ENCODE measurements around the gene GHSR. TPM values are rescaled to one million over a fixed set of nuclear protein-coding genes. Genes with fewer than 3 reads are reported as not detected.

GHSR gene
- total and polyA plus RNA-seq, 2 of the 4 experiments (the other 2 are of a cell fraction): not detected

DNA sequence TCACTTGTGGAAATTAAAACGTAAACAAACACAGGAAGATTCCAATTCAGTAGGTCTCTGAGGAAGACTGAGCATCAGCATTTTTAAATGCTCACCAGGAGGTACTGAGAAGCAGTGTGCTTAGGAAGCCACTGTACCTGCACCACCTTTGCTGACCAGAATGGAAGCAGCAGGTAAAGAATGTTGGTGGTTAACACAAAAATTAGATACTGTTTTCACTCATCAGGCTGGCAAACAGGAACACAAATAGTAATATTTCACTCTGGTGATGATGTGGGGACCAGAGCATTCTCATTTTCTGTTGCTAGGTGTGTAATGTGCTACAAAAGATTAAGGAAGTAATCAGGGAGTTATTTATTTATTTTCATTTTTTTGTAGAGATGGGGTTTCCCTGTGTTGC lies 29.9 kb upstream of the GHSR start:
- Histone ChIP-seq H3K4me2 (ENCODE audit: low read depth, low read length) (no peak overlapping the region), H3K56ac (ENCODE audit: extremely low read depth, insufficient read depth, low read length) (no peak overlapping the region), H3K18ac (ENCODE audit: low read depth, low read length) (no peak overlapping the region), H2BK120ac (ENCODE audit: low read depth, low read length) (no peak overlapping the region), H3K9me1 (ENCODE audit: insufficient read depth, low read length) (no peaks in the 10 kb centered on the region), H3K36me3 (ENCODE audit: control insufficient read depth, insufficient read depth, low read length) (no peaks in the 10 kb centered on the region), H2BK15ac (ENCODE audit: low read depth, low read length) (no peak overlapping the region), H3K9ac (ENCODE audit: low read depth, low read length) (no peak overlapping the region), H3K4ac (ENCODE audit: low read depth, low read length) (no peak overlapping the region), H2AK9ac (replicated peaks; ENCODE audit: low read depth, low read length, poor library complexity) (no peak overlapping the region), H4K20me1 (ENCODE audit: insufficient read depth, low read length) (no peaks in the 10 kb centered on the region), H3K4me1 (ENCODE audit: control insufficient read depth, insufficient read depth, low read length) (no peaks in the 10 kb centered on the region; the same call in 1 of the 2 replicates), H2AFZ (replicated peaks; ENCODE audit: low read length, poor library complexity) (no peak overlapping the region), H3K79me1 (ENCODE audit: low read depth in 1 of 2, low read length in 2 of 2) (no peaks in the 10 kb centered on the region), H3K27me3 (ENCODE audit: control insufficient read depth, insufficient read depth, low read length) (no peaks in the 10 kb centered on the region; the same call in none of the 2 replicates), H2AK5ac (ENCODE audit: low read depth, low read length) (no peak overlapping the region), H3K4me3 (ENCODE audit: insufficient read depth, low read depth, low read length) (no peak overlapping the region), H3K14ac (replicated peaks; ENCODE audit: low read depth, low read length) (no peak overlapping the region), H4K5ac (ENCODE audit: low read depth, low read length) (no peak overlapping the region), H3K27ac (ENCODE audit: insufficient read depth, low read length) (no peak overlapping the region), H3K9me3 (ENCODE audit: control insufficient read depth, insufficient read depth, low read length) (no peaks in the 10 kb centered on the region), H3K23ac (ENCODE audit: low read depth, low read length) (no peak overlapping the region), H4K8ac (ENCODE audit: low read depth in 2 of 2, low read length in 2 of 2) (no peak overlapping the region), H4K91ac (ENCODE audit: insufficient read depth, low read depth, low read length) (no peak overlapping the region), H2BK20ac (ENCODE audit: low read depth, low read length) (no peak overlapping the region), H2BK5ac (ENCODE audit: low read depth, low read length, poor library complexity, severe bottlenecking) (no peak overlapping the region)
- BruUV-seq (replicated peaks): no TSS peak
- WGBS, 2 experiments (ENCODE audit: extremely low coverage in 2 of 2, insufficient read length in 1 of 2): 20% methylated on average over 1 of the region's 1 CpG; no CpG with 5 or more reads in 1 of the 2 experiments
- TF ChIP-seq, protein P1, sequence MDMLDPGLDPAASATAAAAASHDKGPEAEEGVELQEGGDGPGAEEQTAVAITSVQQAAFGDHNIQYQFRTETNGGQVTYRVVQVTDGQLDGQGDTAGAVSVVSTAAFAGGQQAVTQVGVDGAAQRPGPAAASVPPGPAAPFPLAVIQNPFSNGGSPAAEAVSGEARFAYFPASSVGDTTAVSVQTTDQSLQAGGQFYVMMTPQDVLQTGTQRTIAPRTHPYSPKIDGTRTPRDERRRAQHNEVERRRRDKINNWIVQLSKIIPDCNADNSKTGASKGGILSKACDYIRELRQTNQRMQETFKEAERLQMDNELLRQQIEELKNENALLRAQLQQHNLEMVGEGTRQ (IDR thresholded peaks at IDR 0.05; ENCODE audit: low read depth, low read length): no peak
- TF ChIP-seq MAFK (IDR thresholded peaks at IDR 0.05; ENCODE audit: low read depth, low read length) (no peak), MXI1 (IDR thresholded peaks at IDR 0.05; ENCODE audit: borderline replicate concordance, low read depth, low read length) (no peak), CEBPB (IDR thresholded peaks at IDR 0.05; ENCODE audit: low read depth, low read length) (no peak), SMC3 (IDR thresholded peaks at IDR 0.05; ENCODE audit: low read depth, low read length) (no peak), BHLHE40 (IDR thresholded peaks at IDR 0.05; ENCODE audit: low read depth, low read length) (no peak), FOS (IDR thresholded peaks at IDR 0.05; ENCODE audit: low read depth, low read length) (no peak), RFX5 (IDR thresholded peaks at IDR 0.05; ENCODE audit: low read depth, low read length) (no peak), RAD21 (IDR thresholded peaks at IDR 0.05; ENCODE audit: low read length) (no peak), MAZ (IDR thresholded peaks at IDR 0.05; ENCODE audit: borderline replicate concordance, low read depth, low read length) (no peak), POLR2A (IDR thresholded peaks at IDR 0.05; ENCODE audit: low read depth, low read length) (no peak)
- TF ChIP-seq, protein P2, sequence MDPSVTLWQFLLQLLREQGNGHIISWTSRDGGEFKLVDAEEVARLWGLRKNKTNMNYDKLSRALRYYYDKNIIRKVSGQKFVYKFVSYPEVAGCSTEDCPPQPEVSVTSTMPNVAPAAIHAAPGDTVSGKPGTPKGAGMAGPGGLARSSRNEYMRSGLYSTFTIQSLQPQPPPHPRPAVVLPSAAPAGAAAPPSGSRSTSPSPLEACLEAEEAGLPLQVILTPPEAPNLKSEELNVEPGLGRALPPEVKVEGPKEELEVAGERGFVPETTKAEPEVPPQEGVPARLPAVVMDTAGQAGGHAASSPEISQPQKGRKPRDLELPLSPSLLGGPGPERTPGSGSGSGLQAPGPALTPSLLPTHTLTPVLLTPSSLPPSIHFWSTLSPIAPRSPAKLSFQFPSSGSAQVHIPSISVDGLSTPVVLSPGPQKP (IDR thresholded peaks at IDR 0.05; ENCODE audit: borderline replicate concordance, low read depth, low read length): no peak
- ATAC-seq (ENCODE audit: low read depth) (no peak), DNase-seq (no peak)
- intact Hi-C loops (cut with micrococcal nuclease): loop anchor here (5.0 kb wide), 1 partner anchor 121 kb away; no protein-coding TSS in a partner anchor
- dilution Hi-C loops (cut with HindIII; ENCODE audit: low sequenced_read_pairs, unreplicated experiment): no loop called here
- in situ Hi-C loops (cut with MboI; ENCODE audit: low sequenced_read_pairs): loop anchor here (10.0 kb wide), 1 partner anchor 833 kb away; no protein-coding TSS in a partner anchor
- POLR2A ChIA-PET (ENCODE audit: unreplicated experiment): no interaction called here
- CTCF ChIA-PET: interaction anchor here (0.6 kb wide), 1 partner anchor 80 kb away, joined by 4 read pairs; no protein-coding TSS in a partner anchor
